Peyer's patch (tissue), 4 donors: ENCODE measurements around the gene SLC35G6.
"Not testable (repeated sequence)": the region's sequence is repeated elsewhere in the genome, so short reads cannot be mapped to it uniquely, and the experiment has no call there.

ENCODE experiments used
- CTCF ChIP-seq, 6 experiments: fragments of 450-650 bp in 4 of 6; fragments of 200-600 bp in 2 of 6; sonication (generic) in 1 of 6; IDR thresholded peaks; one replicate each; pipeline ENCODE4 v1.5.1; 2017 to 2019; ENCODE audit warnings: antibody characterized with exemption in 6 of 6, mild to moderate bottlenecking in 3 of 6, moderate library complexity in 1 of 6
- POLR2A ChIP-seq, 2 donors: fragments of 450-650 bp; IDR thresholded peaks; one replicate each; pipeline ENCODE4 v1.5.1; 2017; ENCODE audit warnings: antibody characterized with exemption in 2 of 2, mild to moderate bottlenecking in 2 of 2, moderate library complexity in 2 of 2

- TF ChIP-seq POLR2A, CTCF (IDR thresholded peaks at IDR 0.05): not testable (repeated sequence)
Measured at GRCh38 chr17:7469843-7470242, 11.4 kb upstream of the SLC35G6 start.
